HTR-8/SVneo (cell line): ENCODE data around the gene SENP3.
A peak's percentile ranks its signal among the peaks of the same experiment; 100 is the strongest.

Experiments used
- DNase-seq: peaks from one replicate; pipeline ENCODE4 v3.0.0; 2011; ENCODE audit warnings: low spot score, mixed read lengths; ENCODE audit not compliant: insufficient read length
- FAIRE-seq: peaks from 2 replicates; lab custom pipeline; 2011; peaks lifted over from hg19 to GRCh38; lab: Jason Lieb, UNC

SENP3 gene

DNA sequence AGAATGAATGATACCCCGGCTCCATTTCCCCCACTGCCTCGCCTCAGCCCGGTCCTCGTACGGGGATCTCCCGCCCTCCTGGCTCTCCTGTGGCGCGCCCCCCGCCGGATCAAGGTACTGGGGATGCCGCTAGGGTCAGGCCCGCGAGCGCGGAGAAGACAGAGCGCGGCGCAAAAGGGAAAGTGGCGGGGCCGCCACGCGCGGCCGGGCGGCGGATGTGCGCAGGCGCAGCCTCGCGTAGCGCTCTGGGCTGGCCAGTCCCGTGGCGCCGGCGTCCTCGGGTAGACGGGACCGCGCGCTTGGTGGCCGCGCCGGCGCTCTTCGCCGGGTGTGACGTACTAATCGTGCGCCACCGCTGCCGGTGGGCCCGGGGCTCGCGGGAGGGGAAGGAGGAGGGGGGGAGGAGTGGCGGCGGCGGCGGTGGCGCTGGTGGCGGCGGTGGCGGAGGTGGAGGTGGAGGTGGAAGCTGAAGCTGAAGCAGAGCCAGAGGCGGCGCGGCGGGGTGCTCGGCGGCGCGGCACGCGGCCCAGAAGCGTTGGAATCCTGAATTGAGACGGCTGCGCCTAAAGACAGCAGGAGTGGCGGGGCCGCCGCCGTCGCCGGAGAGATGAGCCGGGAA lies at the start of gene SENP3:
Gene SENP3, plus strand, starts transcription at position 331 of the 619 bp plus-strand sequence. CDS start 1,158 bp downstream, outside the sequence.
- peak; percentile 96 for FAIRE-seq
- DNase-seq: peak; percentile 98

DNA sequence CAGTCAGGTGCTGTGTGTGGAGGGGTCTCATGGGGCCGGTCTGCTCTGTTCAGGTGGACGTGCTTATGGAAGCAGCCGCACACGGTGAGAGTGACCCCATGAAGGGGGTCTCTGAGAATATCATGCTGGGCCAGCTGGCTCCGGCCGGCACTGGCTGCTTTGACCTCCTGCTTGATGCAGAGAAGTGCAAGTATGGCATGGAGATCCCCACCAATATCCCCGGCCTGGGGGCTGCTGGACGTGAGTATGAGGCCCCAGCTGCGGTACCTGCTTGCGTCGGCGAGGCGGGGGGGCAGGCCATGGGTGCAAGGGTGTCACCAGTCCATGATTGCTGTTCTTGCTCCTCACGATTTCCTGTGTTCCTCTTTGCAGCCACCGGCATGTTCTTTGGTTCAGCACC lies 49.6 kb upstream of the SENP3 start:
- DNase-seq (no peak), FAIRE-seq (no peak)

DNA sequence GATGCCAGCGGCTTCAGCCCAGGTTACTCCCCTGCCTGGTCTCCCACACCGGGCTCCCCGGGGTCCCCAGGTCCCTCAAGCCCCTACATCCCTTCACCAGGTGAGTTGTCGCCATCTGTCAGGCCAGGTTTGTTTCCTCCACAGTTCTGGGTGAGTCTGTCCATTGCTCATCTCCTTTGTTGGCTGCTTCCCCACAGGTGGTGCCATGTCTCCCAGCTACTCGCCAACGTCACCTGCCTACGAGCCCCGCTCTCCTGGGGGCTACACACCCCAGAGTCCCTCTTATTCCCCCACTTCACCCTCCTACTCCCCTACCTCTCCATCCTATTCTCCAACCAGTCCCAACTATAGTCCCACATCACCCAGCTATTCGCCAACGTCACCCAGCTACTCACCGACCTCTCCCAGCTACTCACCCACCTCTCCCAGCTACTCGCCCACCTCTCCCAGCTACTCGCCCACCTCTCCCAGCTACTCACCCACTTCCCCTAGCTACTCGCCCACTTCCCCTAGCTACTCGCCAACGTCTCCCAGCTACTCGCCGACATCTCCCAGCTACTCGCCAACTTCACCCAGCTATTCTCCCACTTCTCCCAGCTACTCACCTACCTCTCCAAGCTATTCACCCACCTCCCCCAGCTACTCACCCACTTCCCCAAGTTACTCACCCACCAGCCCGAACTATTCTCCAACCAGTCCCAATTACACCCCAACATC lies 48.7 kb upstream of the SENP3 start:
- no peak for DNase-seq
- peak; percentile 70 for FAIRE-seq

DNA sequence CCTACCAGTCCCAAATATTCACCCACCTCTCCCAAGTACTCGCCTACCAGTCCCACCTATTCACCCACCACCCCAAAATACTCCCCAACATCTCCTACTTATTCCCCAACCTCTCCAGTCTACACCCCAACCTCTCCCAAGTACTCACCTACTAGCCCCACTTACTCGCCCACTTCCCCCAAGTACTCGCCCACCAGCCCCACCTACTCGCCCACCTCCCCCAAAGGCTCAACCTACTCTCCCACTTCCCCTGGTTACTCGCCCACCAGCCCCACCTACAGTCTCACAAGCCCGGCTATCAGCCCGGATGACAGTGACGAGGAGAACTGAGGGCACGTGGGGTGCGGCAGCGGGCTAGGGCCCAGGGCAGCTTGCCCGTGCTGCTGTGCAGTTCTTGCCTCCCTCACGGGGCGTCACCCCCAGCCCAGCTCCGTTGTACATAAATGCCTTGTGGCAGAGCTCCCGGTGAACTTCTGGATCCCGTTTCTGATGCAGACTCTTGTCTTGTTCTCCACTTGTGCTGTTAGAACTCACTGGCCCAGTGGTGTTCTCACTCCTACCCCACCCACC lies 47.8 kb upstream of the SENP3 start:
- FAIRE-seq (peak; percentile 54), DNase-seq (no peak)

DNA sequence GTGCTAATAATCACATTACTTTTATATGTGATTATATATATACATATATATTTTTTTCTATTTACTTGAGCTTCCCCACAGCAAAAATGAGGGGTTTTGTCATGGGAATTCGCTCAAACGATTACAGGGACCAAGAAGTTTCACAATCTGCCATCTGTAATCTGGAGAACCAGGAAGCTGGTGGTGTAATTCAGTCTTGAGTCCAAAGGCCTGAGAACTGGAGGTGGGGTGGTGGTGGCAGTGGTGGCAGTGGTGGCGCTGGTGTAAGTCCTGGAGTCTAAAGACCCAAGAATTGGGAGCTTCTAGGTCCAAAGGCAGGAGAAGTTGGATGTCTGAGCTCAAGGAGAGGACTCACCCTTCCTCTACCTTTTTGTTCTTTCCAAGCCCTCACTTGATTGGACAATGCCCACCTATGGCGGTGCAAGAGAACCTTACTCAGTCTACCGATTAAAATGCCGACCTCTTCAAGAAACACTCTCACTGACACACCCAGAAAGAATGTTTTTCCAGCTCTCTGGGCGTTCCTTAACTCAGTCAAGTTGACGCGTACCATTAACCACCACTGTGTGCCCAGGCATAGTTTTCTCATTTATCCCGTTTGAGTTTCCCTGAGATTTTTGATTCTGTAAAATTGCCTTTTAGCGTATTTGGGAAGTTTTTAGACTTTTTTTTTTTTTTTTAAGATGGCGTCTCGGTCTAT lies 45.7 kb upstream of the SENP3 start:
- FAIRE-seq (no peak), DNase-seq (no peak)

DNA sequence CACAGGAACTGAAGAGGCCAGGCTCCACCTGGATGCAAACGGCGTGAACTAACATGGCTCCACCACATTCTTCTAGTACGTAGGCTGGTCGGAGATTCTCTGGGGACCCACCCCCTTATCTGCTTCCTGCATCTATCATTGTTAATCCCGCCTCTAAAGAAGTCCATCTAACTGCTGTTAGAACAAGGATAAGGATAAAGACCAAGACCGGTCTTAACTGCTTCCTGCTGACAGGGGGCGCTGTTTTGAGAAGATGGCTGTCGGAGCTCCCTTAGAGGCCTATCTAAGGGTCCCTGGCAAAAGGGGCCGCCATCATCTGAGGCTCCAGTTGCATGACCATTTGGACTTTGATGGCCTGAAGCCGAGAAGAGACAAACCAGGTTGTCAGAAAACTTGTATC lies 38.7 kb upstream of the SENP3 start:
- no peak for DNase-seq

DNA sequence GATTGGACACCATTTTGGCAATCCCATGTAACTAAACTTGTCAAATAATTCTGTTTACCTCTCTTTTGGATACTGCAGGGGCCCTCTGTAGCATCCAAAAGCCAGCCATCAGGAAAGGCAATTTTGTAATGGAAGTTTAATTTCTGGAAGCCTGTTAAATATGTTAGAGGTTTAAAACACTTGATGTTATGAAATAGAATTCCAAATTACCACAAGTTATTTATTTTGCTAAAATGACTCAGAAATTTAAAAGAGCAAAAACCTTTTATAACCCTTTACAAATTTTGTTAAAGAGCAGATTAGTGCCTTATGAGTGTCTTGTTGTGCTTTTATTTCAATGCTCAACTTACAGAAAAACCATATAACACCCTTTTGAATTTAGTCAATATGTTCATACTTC lies 32.9 kb upstream of the SENP3 start:
- DNase-seq (no peak), FAIRE-seq (no peak)

More for the DNA sequence above, 38.7 kb upstream of the SENP3 start:
- FAIRE-seq: no peak

DNA sequence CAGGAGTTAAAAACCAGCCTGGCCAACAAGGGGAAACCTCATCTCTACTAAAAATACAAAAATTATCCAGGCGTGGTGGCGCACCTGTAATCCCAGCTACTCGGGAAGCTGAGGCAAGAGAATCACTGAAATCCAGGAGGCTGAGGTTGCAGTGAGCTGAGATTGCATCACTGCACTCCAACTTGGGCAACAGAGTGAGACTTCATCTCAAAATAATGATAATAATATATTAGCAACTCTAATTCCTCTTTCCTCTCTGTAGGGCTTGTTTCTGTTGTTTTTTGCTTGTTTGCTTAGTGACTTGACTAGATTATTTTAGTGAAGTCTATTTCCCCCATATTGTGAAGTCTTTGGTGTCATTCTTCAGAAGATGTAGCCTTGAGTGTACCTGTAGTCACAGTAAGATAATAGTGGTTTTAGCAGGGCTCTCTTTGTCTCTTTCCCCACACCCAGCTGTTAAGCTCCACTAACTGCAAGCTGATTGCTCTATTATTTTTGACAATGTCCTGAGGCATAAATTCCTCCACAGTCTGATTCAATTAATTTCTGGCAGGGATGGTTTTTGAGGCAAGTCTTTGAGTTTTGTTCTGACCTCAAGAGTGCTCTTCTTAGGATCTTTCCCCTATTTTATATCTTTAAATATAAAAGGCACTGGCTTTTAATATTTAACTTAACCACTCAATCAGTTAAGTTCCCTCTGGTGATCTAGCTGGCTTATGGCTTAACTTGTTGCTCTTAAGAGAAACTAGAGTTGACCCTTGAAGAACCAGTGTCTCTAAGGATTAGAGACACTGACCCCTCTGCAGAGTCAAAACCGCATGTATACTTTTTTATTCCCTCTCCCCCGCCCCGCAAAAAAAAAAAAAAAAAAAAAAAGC lies 31.5 kb upstream of the SENP3 start:
- FAIRE-seq: no peak

DNA sequence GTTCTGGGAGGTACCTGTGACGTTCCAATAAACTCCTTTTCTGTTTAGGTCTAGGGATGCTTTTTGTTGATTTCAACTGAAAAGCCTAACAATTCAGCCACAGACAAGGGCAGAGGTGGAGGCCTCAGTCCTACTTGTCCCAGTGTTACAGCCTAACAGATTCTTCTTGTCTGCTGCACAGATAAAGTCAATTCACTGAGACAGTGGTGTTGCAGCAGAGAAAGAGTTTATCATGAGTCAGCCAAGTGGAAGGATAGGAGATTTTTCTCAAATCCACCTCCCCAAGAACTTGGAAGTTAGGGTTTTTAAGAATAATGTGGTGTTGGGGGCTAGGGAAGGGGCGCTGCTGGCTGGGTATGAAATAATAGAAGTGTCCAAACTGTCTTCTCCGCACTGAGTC lies 23.7 kb upstream of the SENP3 start:
- FAIRE-seq: no peak

More for the DNA sequence above, 31.5 kb upstream of the SENP3 start:
- DNase-seq: no peak

DNA sequence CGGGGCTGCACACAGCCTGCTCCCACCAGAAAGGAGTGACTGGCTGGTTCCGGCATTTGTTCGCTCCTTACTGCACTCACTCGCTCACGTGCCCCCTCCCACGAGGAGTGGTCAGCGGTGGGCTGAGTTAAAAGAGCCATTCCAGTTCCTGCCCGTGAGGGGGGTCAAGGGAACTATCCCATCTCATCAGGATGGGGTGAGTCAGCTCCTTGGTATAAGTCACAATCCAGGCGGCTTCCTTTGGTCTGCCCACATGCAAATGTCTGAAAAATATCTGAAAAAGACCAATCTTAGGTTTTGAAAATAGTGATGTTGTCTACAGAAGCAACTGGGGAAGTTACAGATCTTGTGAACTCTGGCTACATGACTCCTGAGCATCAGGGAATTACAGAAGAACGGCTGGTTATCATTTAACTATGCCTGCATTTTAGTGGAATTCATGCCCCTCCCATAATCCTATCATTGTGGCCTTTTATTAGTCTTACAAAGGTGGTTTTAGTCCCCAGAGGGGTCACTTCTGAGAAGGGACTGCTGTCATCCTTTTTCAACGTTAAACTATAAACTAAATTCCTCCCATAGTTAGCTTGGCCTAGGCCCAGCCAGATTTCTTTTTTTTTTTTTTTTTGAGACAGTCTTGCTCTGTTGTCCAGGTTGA lies 22.7 kb upstream of the SENP3 start:
- FAIRE-seq: no peak
- DNase-seq: no peak

More for the DNA sequence above, 23.7 kb upstream of the SENP3 start:
- DNase-seq: no peak

DNA sequence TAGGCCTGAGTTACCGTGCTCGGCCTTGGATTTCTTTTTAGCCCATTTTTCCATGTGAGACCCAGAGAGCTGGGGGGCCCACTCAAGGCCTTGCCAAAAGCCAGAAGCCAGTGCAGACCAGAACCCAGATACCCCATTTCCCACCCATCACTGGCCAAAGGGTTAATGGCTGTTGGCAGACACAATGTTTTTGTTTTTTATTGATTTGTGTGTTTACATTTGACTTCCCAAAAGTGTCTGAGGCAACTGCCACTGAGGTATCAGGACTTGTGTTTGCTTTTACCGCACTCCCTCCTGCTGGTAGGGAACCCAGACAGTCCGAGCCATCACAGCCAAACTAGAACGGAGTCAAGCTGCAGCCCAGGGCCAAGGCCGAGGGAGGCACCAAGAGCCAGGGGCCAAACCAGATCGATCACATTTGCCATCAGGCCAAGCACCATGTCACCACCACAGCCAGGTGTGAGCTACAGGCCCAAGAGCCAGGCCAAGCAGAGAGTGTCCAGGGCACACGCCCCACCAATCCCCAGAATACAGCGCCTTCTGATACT lies 20.6 kb upstream of the SENP3 start:
- FAIRE-seq: no peak
- DNase-seq: no peak

DNA sequence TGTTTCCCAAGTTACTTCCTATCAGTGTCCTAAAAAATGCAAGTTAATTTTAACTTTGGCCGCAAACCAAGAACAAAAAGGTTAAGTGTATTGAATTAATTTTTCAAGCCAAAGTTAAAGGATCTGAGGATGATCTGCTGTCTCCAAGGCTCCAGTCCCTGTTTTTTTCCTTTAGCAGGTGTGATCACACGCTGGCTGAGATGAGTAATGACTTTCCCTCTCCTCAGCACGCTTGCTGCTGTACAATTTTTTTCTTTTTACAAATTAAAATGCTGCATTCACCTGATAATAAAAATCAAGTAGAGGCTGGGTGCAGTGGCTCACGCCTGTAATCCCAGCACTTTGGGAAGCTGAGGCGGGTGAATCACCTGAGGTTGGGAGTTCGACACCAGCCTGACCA lies 16.8 kb upstream of the SENP3 start:
- FAIRE-seq: no peak

DNA sequence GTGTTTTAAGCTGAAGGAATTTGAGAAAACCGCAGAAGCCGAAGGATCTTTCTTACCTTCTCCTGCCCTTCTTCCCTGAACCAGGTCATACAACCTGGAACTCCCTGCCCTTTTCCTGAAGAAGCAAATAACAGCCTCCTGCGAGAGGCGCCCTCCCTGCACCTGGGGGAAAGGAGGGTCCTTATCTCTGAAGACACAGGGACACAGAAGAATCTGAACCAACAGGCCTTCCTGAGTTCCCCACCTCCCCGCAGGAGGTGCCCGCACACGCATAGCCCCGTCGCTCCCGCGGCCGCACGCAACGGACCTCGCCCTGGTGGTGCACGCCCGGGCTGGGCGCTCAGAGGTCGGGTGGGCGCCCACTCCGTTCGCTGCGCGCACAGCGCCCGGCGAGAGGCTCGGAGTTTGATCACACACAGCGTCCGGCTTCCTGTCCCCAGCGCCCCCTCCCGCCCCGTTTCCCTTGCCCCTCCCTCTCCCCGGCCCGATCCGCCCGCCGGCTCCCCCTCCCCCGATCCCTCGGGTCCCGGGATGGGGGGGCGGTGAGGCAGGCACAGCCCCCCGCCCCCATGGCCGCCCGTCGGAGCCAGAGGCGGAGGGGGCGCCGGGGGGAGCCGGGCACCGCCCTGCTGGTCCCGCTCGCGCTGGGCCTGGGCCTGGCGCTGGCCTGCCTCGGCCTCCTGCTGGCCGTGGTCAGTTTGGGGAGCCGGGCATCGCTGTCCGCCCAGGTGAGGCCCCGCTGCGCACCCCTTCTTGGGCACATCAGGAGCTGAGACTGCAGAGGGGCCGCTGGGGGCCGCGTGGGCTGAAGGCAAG lies 12.9 kb upstream of the SENP3 start, which contains the start of gene TNFSF12:
Gene TNFSF12, plus strand, starts transcription at position 474 of the 816 bp plus-strand sequence. Its CDS starts 96 bp downstream, at position 570.
- FAIRE-seq (no peak), DNase-seq (no peak)

More for the DNA sequence above, 16.8 kb upstream of the SENP3 start:
- no peak for DNase-seq

DNA sequence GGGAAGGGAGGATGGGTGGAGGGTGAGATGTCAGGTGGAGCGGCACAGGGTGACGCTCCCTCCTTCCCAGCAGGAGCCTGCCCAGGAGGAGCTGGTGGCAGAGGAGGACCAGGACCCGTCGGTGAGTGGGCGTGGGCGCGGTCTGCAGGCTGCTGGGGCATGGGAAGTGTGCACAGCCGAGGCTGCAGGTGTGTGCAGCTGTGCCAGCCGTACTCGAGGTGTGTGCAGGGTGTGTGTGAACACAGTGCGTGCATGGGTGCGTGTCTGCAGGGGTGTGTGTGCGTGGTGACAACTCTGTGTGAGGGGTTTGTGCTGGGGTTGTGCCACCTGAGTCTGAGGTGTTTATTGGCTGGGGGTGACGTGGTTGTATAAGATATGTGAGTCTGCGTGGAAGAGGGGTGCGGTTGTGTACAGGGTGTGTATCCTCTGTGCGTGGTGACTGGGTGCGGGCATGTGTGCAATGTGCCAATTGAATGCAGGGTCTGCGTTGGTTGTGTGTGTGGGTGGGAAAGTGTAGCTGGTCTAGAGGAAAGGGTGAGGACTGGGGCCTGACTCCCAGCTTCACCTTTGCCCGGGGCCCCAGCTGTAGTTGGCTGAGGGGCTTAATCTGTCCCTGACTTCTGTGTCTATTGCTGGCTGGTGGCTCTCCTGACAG lies 12.2 kb upstream of the SENP3 start:
- FAIRE-seq: peak; percentile 79
- no peak for DNase-seq

DNA sequence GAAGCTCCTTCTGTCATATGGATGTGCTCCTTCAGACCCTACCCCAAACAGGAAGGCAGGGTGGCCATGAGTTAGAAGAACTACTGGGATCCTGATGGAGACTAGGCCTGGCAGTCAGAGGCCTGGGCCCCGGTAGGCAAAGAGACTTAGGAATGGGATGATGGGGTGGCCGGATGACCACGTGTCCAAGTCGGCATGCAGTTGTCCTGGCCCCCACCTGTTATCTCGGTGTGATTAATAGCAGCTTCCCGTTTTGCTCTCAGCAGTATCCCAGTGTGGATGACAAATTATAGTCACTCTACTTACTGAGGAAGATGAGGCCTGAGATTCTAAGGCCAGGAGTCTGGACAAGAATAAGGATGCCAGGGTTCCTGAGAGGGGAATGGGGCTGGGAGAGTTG lies 11.4 kb upstream of the SENP3 start:
- FAIRE-seq (no peak), DNase-seq (no peak)

DNA sequence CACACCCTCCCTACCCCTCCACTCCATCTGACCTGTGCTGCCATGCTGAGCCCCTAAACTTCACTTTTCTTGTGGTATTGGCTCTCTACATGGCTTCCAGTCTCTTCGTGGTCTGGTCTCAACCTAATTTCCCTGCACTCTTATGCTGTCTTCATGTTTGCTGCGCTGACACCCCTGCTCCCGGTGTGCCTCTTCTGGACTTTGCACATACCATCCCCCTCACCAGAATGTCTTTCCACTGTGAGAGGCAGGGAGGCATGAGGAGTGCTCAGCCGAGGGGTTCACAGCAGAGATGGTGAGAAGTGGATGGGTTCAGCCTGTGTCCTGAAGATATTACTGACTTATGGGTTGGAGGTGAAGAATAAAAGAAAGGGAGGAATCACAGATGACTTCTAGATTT lies 10.3 kb upstream of the SENP3 start:
- FAIRE-seq (no peak), DNase-seq (no peak)

DNA sequence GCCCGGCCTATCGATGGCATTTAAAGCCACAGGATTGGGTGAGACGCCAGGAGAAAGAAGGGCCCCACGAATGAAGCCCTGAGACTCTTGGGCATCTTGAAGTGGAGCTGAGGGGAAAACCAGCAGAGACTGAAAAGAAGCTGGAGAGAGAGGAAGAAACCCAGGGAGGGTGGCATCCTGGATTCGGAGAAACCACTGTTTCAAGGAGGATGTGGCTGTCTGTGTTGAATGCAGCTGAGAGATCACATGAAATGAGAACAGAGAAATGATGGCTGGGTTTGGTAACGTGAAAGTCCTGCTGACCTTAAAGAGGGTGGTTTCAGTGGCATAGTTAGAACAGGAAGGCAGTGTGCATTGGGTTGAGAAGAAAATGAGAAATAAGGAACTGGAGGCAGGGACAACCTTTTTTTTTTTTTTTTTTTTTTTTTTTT lies 9.1 kb upstream of the SENP3 start:
- no peak for DNase-seq
- FAIRE-seq: no peak

DNA sequence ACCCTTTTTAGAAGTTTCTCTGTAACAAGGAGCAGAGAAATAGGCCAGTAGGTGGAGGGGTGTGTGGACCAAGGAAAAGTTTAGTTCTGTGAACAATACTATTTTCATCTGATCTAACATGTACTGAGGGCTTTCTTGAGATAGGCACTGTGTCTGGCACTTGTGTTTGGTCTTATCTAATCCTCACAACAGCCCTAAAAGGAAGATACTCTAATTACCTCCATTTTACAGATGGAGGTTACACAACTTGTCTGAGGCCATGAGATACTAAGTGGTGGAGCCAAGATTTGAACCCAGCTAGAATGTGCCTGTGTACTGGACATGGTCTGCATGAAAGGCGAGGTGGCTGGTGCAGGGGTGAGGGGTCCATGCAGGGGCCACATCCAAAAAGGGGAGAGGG lies 8.4 kb upstream of the SENP3 start:
- FAIRE-seq (no peak), DNase-seq (no peak)
